GM20000 (cell line): ENCODE results near the gene UBAC1.

Experiments used
- DNase-seq: peaks from one replicate; pipeline ENCODE4 v3.0.0; 2012; ENCODE audit warnings: low spot score
- TF ChIP-seq, protein P1 (sequence below): IDR thresholded peaks from 2 replicates; pipeline ENCODE4 v1.5.1; 2012; ENCODE audit warnings: mild to moderate bottlenecking, control low read depth; ENCODE audit errors: extremely low read depth, missing control alignments

Gene UBAC1

DNA sequence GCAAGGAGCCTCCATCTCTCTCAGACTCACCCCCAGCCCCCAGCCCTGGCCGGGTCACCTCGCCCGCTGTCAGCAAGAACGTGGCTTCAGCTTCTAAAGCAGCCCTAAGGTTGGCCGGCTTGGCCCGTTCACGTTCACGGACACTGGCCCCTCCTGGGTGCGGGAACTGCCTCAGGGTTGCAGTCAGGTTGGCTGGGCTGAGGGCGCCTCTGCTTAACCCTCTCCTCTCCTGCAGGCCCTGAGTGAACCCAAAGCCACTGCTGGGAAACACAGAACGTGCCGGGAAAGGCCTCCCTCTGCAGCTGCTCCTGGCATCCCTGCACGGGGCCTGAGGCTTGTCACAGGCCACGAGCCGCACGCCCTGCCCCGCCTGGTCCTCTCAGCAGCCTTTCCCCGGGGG, 40.1 kb upstream of the UBAC1 start:
- TF ChIP-seq, protein P1, sequence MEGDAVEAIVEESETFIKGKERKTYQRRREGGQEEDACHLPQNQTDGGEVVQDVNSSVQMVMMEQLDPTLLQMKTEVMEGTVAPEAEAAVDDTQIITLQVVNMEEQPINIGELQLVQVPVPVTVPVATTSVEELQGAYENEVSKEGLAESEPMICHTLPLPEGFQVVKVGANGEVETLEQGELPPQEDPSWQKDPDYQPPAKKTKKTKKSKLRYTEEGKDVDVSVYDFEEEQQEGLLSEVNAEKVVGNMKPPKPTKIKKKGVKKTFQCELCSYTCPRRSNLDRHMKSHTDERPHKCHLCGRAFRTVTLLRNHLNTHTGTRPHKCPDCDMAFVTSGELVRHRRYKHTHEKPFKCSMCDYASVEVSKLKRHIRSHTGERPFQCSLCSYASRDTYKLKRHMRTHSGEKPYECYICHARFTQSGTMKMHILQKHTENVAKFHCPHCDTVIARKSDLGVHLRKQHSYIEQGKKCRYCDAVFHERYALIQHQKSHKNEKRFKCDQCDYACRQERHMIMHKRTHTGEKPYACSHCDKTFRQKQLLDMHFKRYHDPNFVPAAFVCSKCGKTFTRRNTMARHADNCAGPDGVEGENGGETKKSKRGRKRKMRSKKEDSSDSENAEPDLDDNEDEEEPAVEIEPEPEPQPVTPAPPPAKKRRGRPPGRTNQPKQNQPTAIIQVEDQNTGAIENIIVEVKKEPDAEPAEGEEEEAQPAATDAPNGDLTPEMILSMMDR: no peak
- DNase-seq: no peak

DNA sequence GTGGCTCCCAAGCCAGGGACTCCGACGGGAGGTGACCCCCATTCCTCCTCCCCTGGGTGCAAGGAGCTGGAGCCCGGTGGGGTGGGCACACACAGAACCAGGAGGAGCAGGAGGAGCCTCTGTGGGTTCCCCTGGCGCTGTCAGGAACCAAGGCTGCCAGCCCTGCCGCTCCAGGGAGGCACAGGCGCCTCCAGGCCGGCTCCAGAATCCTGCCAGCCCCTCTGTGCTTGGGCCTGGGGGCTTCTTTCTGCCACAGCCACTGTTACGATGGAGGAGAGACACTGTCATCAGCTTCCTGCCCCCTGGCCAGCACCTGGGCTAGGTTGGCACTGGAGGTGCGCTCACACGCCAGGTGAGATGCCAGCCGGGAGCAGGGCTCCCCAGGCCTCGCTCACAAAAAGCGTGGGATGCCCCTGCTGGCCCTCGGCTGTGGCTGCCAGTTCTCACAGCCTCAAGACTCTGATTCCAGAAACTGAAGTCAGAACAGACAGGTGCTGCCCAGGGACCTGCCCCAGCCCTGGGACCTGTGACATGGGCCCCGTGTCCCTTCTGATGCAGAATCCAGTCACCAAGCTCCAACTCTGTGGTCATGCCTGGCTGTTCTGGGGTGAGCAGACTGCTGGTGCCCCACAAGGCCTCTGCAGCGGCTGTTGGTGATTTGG, 37.4 kb upstream of the UBAC1 start:
- TF ChIP-seq, protein P1: no peak
- DNase-seq: no peak

DNA sequence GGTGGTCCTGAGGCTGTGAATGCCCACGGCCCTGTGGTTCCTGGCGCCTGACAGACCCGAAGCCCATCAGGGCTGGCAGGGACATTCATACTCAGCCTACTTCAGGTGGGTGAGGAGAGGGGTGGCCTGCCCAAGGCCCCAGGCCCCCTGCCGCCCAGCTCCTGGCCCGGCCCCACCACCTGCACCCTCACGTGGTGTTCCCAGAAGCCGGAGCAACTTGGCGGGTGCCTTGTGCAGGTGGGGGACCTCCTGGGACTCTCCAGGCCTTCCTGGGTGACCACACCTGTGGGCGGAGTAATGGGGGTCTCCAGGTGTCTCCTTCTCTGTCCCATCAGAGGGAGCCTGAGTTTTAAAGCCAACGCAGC, 36.8 kb upstream of the UBAC1 start:
- DNase-seq: no peak
- TF ChIP-seq, protein P1: no peak

DNA sequence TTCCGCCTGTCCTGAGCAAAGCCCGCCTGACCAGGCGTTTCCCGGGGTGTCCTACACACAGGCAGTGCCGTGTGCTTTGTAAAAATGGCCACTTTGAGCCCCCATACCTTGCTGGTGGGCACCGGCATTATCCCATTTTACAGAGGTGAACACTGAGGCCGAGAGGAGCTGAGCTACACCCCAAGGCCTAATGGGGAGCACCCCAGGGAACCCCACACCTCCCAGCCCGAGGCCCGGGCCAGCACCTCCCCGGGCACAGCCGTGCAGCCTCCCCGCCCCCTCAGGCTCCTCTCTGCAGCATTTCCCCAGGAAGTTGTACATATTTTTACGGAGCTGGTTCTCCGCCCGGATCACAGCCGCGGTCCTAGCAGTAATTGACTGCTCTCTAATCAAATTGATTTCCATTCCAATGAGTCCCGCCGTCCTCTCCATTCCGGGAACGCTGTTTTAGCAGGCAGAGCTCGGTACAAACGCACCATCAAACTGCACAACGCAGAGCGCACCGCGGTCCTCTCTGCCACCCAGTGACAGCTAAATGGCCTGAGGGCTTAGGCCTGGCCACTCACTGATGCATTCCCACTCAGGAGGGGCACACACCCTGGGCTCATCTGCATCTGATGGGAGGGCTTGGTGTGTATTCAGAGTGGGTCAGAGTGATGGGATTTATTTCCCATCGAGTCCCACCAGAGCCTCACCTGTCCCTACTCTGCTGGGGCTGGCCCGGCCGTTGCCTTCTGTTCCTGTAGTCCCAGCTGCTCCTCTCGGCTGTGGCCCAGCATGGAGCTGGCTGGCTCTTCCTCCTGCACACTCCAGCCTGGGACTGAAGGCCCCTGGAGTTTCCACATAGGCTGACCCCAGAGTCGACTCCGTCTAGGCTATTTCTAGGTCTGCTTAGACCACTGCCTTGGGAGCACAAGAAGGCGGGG, 36.2 kb upstream of the UBAC1 start:
- DNase-seq: no peak
- TF ChIP-seq, protein P1: no peak

DNA sequence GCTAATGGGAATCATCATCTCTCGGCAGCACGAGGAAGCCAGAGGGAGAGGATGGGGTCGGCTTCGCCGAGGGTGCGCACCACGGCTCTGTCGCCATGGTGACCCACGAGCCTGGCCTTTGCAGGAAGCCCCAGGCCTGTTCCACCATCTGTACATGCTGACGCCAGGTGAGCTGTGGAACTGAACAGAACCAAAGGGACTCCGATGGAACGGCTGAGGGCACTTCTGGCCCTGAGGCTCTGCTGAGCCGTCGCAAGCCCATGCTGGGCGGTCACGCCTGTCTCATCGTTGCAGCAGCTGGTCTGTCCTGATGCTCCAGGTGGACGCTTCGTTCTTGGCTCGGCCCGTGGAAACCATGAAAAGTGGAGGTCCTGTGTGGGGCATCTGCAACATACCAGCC, 34.6 kb upstream of the UBAC1 start:
- DNase-seq: no peak
- TF ChIP-seq, protein P1: no peak

DNA sequence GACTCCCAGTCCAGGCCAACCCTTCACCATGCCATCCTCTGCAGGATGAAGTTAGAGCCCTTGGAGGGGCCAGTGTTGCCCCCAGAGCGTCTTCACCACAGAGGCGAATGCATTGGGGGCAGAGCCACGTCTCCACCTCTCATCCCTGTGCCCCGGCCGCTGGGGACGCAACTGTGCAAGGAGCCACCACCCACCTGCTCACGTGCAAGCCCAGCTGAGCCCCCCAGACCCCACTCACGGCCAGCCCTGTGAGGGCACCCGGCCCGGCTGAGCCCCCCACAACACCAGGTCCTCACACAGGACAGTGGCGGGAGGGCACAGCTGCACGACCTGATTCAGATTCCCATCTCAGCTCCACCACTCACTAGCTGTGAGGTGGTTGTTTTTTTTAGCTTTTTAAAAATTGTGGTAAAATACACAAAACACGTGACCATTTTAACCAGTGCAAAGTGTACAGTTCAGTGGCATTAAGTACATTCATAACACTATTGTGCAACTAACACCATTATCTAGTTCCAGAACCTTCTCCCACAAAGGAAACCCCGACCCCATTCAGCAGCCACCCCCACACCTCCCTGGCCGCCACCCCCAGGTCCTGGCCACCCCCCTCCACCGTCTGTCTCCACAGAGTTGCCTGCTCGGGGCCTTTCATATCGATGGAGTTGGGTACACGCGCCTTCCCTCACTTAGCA, 33.5 kb upstream of the UBAC1 start:
- no peak for DNase-seq
- TF ChIP-seq, protein P1: no peak
